Endometrial microvascular endothelial cells (primary cell): Measurements from ENCODE around the gene USP53. TPM values are rescaled to one million over a fixed set of nuclear protein-coding genes. Genes with fewer than 3 reads are reported as not detected.
"Not testable (repeated sequence)": the region's sequence is repeated elsewhere in the genome, so short reads cannot be mapped to it uniquely, and the experiment has no call there.

Source experiments
- in situ Hi-C: cut with HindIII; loops from 2 replicates; pipeline ENCODE4 v1.10.0; 2017; ENCODE audit warnings: low sequenced_read_pairs, low pct_unique_long_range_greater_than_20kb; ENCODE audit errors: inconsistent ontology term
- total RNA-seq: library from RNA; depleted of rRNA; stranded (reverse); fragments of >200 nt; gene quantifications from one replicate; pipeline ENCODE4 v1.2.3, GENCODE V29; 2015; ENCODE audit errors: inconsistent ontology term

Gene USP53
- total RNA-seq, 1 donor from 2014 or later, result 128 TPM

GRCh38 chr4:119255223-119255622 is 42.7 kb downstream of the USP53 start:
- in situ Hi-C loops, result not testable (repeated sequence)

GRCh38 chr4:119260528-119260927 is 48.0 kb downstream of the USP53 start:
- in situ Hi-C loops, result no loop called here

- in situ Hi-C loops, result no loop called here
These were observed 49.5 kb downstream of the USP53 start for GRCh38 chr4:119261986-119262385.

GRCh38 chr4:119264743-119265142 is 52.2 kb downstream of the USP53 start:
- in situ Hi-C loops, result no loop called here

- in situ Hi-C loops, result no loop called here
These were observed 53.6 kb downstream of the USP53 start for GRCh38 chr4:119266153-119266552.

- in situ Hi-C loops, result no loop called here
These were observed 56.0 kb downstream of the USP53 start for GRCh38 chr4:119268466-119268865.

- in situ Hi-C loops, result no loop called here
These were observed 59.0 kb downstream of the USP53 start for GRCh38 chr4:119271361-119272085.

GRCh38 chr4:119279541-119279940 is 67.0 kb downstream of the USP53 start:
- in situ Hi-C loops, result not testable (repeated sequence)

- in situ Hi-C loops, result not testable (repeated sequence)
These were observed 67.4 kb downstream of the USP53 start for GRCh38 chr4:119279945-119280344.

- in situ Hi-C loops, result no loop called here
These were observed 68.9 kb downstream of the USP53 start for GRCh38 chr4:119281393-119281792.

- in situ Hi-C loops, result no loop called here
These were observed 72.6 kb downstream of the USP53 start for GRCh38 chr4:119284876-119285780.

- in situ Hi-C loops, result no loop called here
These were observed 74.0 kb downstream of the USP53 start for GRCh38 chr4:119286377-119287002.

GRCh38 chr4:119289313-119289712 is 76.8 kb downstream of the USP53 start:
- in situ Hi-C loops, result no loop called here

GRCh38 chr4:119290598-119290997 is 78.1 kb downstream of the USP53 start:
- in situ Hi-C loops, result no loop called here

GRCh38 chr4:119296356-119296755 is 83.8 kb downstream of the USP53 start:
- in situ Hi-C loops, result no loop called here

- in situ Hi-C loops, result no loop called here
These were observed 85.3 kb downstream of the USP53 start for GRCh38 chr4:119297795-119298194.

- in situ Hi-C loops, result no loop called here
These were observed 86.8 kb downstream of the USP53 start for GRCh38 chr4:119299260-119299671.

- in situ Hi-C loops, result no loop called here
These were observed 87.2 kb downstream of the USP53 start for GRCh38 chr4:119299741-119300100.

GRCh38 chr4:119300101-119300978 is 87.8 kb downstream of the USP53 start:
- in situ Hi-C loops, result no loop called here
